ENCODE data around the gene ENTPD2. TPM values are rescaled to one million over a fixed set of nuclear protein-coding genes. Genes with fewer than 3 reads are reported as not detected.

ENTPD2 gene
- total RNA-seq, 1 experiment from 2014 or later, result 31.5 TPM

DNA sequence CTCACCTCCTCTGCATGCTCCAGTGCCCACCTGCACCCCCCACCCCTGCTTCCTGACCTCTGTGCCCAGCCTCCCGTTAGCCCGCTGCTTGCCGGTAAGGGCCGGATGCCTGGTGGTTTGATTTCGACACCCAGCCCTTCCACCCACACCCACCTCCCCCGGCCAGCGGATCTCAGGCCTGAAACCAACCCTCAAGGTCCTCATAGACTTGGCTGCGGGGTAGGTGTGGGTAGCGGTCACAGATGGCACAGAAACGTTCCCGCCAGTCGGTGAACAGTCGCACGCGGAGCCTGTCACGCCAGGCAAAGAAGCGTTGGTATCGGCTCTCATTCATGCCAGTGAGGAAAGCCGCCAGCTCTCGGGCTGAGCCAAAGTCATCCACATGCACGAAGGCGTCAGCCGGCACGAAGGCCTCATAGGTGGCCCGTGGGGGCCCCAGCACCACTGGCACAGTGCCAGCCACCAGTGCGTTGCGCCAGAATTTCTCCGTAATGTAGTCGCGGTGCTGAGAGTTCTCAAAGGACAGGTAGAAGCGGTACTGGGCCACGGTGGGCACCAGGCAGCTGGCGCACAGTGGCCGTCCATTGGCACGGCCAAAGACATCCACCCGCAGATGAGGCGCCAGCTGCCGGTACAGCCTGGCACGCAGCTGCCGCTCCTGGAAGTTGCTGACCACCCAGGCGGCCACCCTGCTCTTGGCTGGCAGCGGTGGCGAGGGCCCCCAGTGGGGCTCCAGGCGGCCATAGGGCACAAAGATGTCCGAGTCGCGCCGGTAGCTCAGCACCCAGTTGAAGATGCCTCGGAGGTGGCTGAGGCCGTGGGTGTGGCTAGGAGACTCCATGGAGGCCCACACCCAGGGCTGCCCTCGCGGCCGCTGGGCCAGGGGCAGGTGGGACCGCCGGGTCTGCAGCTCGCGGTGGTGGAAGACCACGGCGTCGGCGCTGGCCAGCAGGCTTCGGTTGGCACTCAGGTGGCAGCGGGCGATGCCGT, 23.0 kb downstream of the ENTPD2 start:
- ChIA-PET CTCF (interaction anchor here (0.7 to 8.1 kb wide), 10 partner anchors 14 to 312 kb away, joined by 3 to 85 read pairs (median 8); partner anchors contain the start of genes NPDC1 and SAPCD2), POLR2A (interaction anchor here (0.6 kb wide), 1 partner anchor 394 kb away, joined by 3 read pairs; no protein-coding TSS in a partner anchor)
- H3K4me3 Mint-ChIP-seq (ENCODE audit: unreplicated experiment), result no peak overlapping the region
- peaks cover 5% of the 10 kb centered on the region for H3K36me3 Mint-ChIP-seq (ENCODE audit: insufficient read depth, unreplicated experiment)
- BruUV-seq (replicated peaks), result no TSS peak
- DNase-seq (ENCODE audit: unreplicated experiment), result no peak
- TF ChIP-seq CTCF (IDR thresholded peaks at IDR 0.05; ENCODE audit: unreplicated experiment), result no peak
- intact Hi-C loops (cut with micrococcal nuclease), result no loop called here
- H3K9me3 Mint-ChIP-seq (ENCODE audit: unreplicated experiment), result no peaks in the 10 kb centered on the region
- H3K27ac Mint-ChIP-seq (ENCODE audit: low read depth, unreplicated experiment), result no peak overlapping the region
- no peaks in the 10 kb centered on the region for H3K27me3 Mint-ChIP-seq (ENCODE audit: insufficient read depth, unreplicated experiment)
- peaks cover 8% of the 10 kb centered on the region for H3K4me1 Mint-ChIP-seq (ENCODE audit: insufficient read depth, unreplicated experiment)

DNA sequence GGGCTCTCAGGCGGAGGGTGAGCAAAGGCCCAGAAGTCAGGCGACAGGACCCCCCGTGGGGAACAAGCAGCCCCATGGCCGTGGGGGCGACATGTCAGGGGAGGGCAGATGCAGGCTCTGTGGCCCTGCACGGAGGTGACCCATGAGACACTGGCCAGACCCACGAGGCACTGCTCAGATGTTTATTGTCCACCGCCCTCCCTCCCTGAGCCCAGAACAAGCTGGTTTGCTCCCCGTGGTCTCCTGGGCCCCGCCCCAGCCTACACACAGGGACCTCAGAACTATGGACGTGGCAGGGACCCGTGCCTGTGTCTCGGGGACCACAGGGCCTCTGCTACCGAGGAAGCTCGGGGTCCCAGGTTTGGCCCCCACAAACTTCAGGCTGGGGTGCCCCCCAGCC, 23.9 kb downstream of the ENTPD2 start:
- BruUV-seq (replicated peaks), result no TSS peak
- Mint-ChIP-seq H3K36me3 (ENCODE audit: insufficient read depth, unreplicated experiment) (peaks cover 5% of the 10 kb centered on the region), H3K27me3 (ENCODE audit: insufficient read depth, unreplicated experiment) (no peaks in the 10 kb centered on the region), H3K4me3 (ENCODE audit: unreplicated experiment) (no peak overlapping the region), H3K27ac (ENCODE audit: low read depth, unreplicated experiment) (no peak overlapping the region), H3K9me3 (ENCODE audit: unreplicated experiment) (no peaks in the 10 kb centered on the region), H3K4me1 (ENCODE audit: insufficient read depth, unreplicated experiment) (peaks cover 8% of the 10 kb centered on the region)
- DNase-seq (ENCODE audit: unreplicated experiment), result no peak
- TF ChIP-seq CTCF (IDR thresholded peaks at IDR 0.05; ENCODE audit: unreplicated experiment), result no peak
- POLR2A ChIA-PET, result interaction anchor here (0.6 to 1.9 kb wide), 3 partner anchors 13 to 395 kb away, joined by 3 to 4 read pairs (median 3); no protein-coding TSS in a partner anchor
- intact Hi-C loops (cut with micrococcal nuclease), result no loop called here
- CTCF ChIA-PET, result interaction anchor here (0.6 to 8.1 kb wide), 41 partner anchors 8 to 587 kb away, joined by 3 to 85 read pairs (median 5); partner anchors contain the start of genes AJM1, C8G, CLIC3 and MAN1B1

DNA sequence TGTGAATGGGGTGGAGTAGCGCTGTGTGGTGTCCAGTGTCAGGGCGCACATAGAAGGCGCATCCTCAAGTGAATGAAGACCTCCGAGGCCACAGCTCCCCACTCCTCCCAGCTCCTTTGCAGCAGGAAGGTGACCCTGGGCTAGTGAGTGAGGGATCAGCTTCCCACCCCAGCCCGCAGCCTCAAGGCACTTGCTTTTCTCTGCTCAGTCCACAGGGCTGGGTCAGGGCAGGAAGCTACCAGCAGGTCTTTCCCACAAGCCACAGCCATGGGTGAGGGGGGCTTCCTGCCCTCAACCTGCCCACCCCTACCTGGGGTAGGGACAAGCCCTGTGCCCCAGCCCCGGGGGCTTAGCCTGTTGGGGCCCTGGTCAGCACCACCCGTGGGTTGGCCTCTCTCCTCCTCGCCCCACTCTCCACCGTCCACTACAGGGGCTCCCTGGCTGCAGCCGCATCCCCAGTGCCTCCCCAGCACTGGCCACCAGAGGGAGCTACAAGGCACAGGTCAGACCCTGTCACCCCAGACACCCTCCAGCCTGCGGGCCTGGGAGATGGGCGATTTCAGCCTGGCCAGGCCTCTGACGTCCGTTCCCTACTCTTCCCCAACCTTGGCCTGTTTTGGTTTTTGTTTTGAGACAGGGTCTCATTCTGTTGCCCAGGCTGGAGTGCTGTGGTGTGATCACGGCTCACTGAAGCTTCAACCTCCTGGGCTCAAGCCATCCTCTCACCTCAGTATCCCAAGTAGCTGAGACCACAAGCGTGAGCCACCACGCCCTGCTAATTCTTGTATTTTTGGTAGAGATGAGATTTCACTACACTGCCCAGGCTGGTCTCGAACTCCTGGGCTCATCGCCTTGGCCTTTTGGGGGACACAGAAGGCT, 24.6 kb downstream of the ENTPD2 start:
- H3K9me3 Mint-ChIP-seq (ENCODE audit: unreplicated experiment), result no peaks in the 10 kb centered on the region

More for the DNA sequence above, 24.6 kb downstream of the ENTPD2 start:
- peak; percentile 70 for DNase-seq (ENCODE audit: unreplicated experiment)
- peaks cover 5% of the 10 kb centered on the region for H3K36me3 Mint-ChIP-seq (ENCODE audit: insufficient read depth, unreplicated experiment)
- intact Hi-C loops (cut with micrococcal nuclease), result no loop called here
- peak; percentile 85 for TF ChIP-seq CTCF (IDR thresholded peaks at IDR 0.05; ENCODE audit: unreplicated experiment)
- H3K4me3 Mint-ChIP-seq (ENCODE audit: unreplicated experiment), result peak overlapping the region; percentile 67
- H3K27ac Mint-ChIP-seq (ENCODE audit: low read depth, unreplicated experiment), result no peak overlapping the region
- no TSS peak for BruUV-seq (replicated peaks)
- ChIA-PET CTCF (interaction anchor here (0.6 to 8.1 kb wide), 57 partner anchors 8 to 586 kb away, joined by 3 to 85 read pairs (median 4); partner anchors contain the start of genes AJM1, C8G, CLIC3 and MAN1B1), POLR2A (interaction anchor here (1.4 to 1.9 kb wide), 2 partner anchors 14 to 17 kb away, joined by 3 to 4 read pairs; no protein-coding TSS in a partner anchor)
- no peaks in the 10 kb centered on the region for H3K27me3 Mint-ChIP-seq (ENCODE audit: insufficient read depth, unreplicated experiment)
- H3K4me1 Mint-ChIP-seq (ENCODE audit: insufficient read depth, unreplicated experiment), result peaks cover 8% of the 10 kb centered on the region

All from MCF 10A (cell line).